Neural crest cell (in vitro differentiated cells): ENCODE data around the gene RRP7A. TPM values are rescaled to one million over a fixed set of nuclear protein-coding genes. Genes with fewer than 3 reads are reported as not detected.
"Not testable (repeated sequence)": the region's sequence is repeated elsewhere in the genome, so short reads cannot be mapped to it uniquely, and the experiment has no call there.

Experiments
- DNase-seq: peaks from one replicate; pipeline ENCODE4 v3.0.0; 2021; ENCODE audit warnings: low read depth, mixed read lengths, low spot score
- H3K27ac Mint-ChIP-seq: one replicate; pipeline ENCODE4 v1.8.0; 2021; ENCODE audit warnings: mild to moderate bottlenecking, mixed read lengths; ENCODE audit not compliant: unreplicated experiment
- H3K27me3 Mint-ChIP-seq: 2 replicates; pipeline ENCODE4 v1.8.0; 2021; ENCODE audit warnings: low read depth, mild to moderate bottlenecking, mixed read lengths
- H3K36me3 Mint-ChIP-seq: 2 replicates; pipeline ENCODE4 v1.8.0; 2021; ENCODE audit warnings: low read depth, mild to moderate bottlenecking, mixed read lengths
- H3K4me1 Mint-ChIP-seq: 2 replicates; pipeline ENCODE4 v1.8.0; 2021; ENCODE audit warnings: mixed read lengths
- H3K4me3 Mint-ChIP-seq: one replicate; pipeline ENCODE4 v1.8.0; 2021; ENCODE audit warnings: mild to moderate bottlenecking, mixed read lengths
- H3K9me3 Mint-ChIP-seq: 2 replicates; pipeline ENCODE4 v1.8.0; 2021; ENCODE audit warnings: mixed read lengths
- CTCF ChIP-seq: fragments of 200-600 bp; sonication (generic); conservative IDR thresholded peaks from 2 replicates; pipeline ENCODE4 v1.5.0; 2021; ENCODE audit warnings: antibody characterized with exemption, mild to moderate bottlenecking
- total RNA-seq: library from RNA; stranded (reverse); gene quantifications from 2 replicates; pipeline ENCODE4 v1.2.1, GENCODE V29; 2021

The RRP7A gene
- total RNA-seq, 1 donor from 2014 or later: 78.0 TPM

DNA sequence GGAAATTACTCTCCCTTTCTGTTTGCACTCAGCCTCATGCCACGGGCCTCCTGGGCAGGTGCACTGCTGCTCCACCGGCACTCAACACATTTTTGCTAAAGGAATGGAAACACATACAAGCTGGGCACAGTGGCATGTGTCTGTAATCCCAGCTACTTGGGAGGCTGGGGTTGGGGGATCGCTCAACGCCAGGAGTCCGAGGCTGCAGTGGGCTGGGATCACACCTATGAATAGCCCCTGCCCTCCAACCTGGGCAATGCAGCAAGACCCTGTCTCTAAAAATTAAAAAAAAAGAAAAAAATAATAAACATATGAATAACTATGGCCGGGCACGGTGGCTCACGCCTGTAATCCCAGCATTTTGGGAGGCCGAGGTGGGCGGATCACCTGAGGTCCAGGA is 30.6 kb downstream of the RRP7A start:
- no peak for DNase-seq
- Mint-ChIP-seq H3K27me3 (peaks cover 2% of the 10 kb centered on the region), H3K27ac (no peak overlapping the region), H3K4me1 (peaks cover 9% of the 10 kb centered on the region), H3K4me3 (no peak overlapping the region), H3K9me3 (no peaks in the 10 kb centered on the region), H3K36me3 (no peaks in the 10 kb centered on the region)
- no peak for TF ChIP-seq CTCF

GRCh38 chr22:42484506-42484905 is 35.1 kb downstream of the RRP7A start:
- H3K9me3 Mint-ChIP-seq: no peaks in the 10 kb centered on the region
- H3K36me3 Mint-ChIP-seq: no peaks in the 10 kb centered on the region
- TF ChIP-seq CTCF: no peak
- no peaks in the 10 kb centered on the region for H3K4me1 Mint-ChIP-seq
- DNase-seq: no peak
- H3K27me3 Mint-ChIP-seq: peaks cover 6% of the 10 kb centered on the region
- no peak overlapping the region for H3K4me3 Mint-ChIP-seq
- no peak overlapping the region for H3K27ac Mint-ChIP-seq

DNA sequence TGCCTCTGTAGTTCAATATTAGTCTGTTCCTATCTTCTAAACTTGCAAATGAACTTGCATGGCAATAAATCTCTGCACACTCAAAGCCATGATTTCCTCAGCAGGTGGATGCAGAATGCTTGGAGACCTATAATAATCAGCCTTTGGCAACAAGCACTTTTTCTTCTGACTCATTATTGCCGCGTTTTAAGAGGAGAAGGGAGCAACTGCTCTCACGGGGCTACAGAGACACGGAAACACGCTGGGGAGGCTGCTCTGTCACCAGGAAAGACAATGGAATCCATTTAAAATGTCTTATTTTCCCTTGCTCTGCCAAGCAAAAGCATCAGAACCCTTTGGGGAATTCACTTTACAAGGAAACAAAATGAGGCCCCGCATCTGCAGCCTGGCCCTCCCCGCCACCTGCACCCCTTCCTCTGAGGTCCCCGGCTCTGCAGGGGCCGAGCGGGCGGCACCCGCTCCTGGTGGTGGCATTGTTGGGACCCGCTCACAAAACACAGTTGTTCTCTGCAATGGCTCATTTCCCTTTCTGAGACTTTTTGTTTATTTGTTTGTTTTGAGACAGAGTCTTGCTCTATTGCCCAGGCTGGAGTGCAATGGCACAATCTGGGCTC is 35.9 kb downstream of the RRP7A start:
- H3K4me1 Mint-ChIP-seq, H3K36me3 Mint-ChIP-seq, H3K4me3 Mint-ChIP-seq, H3K9me3 Mint-ChIP-seq, H3K27me3 Mint-ChIP-seq, DNase-seq, H3K27ac Mint-ChIP-seq: not testable (repeated sequence)

GRCh38 chr22:42475122-42475521 is 44.5 kb downstream of the RRP7A start:
- no peak for DNase-seq
- Mint-ChIP-seq H3K36me3 (no peaks in the 10 kb centered on the region), H3K27me3 (peaks cover 16% of the 10 kb centered on the region), H3K9me3 (no peaks in the 10 kb centered on the region), H3K4me1 (no peaks in the 10 kb centered on the region), H3K27ac (no peak overlapping the region), H3K4me3 (no peak overlapping the region)
- no peak for TF ChIP-seq CTCF

GRCh38 chr22:42473484-42474193 is 46.0 kb downstream of the RRP7A start:
- no peak overlapping the region for H3K27ac Mint-ChIP-seq
- H3K4me3 Mint-ChIP-seq: no peak overlapping the region
- peak; percentile 13 for DNase-seq
- H3K36me3 Mint-ChIP-seq: no peaks in the 10 kb centered on the region
- H3K4me1 Mint-ChIP-seq: no peaks in the 10 kb centered on the region
- TF ChIP-seq CTCF: peak; percentile 79
- no peaks in the 10 kb centered on the region for H3K9me3 Mint-ChIP-seq
- H3K27me3 Mint-ChIP-seq: peaks cover 24% of the 10 kb centered on the region

DNA sequence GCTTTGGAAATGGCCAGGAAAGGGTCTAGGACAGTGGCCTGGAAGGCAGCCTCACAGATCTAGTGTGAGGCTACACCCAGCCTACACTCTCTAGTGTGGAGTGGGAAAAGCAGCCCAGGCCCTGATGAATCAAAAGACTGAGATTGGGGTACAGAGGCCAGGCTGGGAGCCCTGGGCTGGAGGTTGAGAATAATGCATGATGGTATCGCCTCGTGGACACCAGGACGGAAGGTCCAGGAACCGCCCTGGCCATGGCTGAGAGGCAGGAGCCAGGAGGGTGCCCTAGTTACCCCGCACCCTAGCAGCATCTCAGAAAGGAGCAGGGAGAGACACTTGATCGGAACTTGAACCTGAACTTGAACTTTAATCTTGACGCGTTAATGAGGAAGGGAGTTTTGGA is 46.9 kb downstream of the RRP7A start:
- H3K36me3 Mint-ChIP-seq: no peaks in the 10 kb centered on the region
- no peaks in the 10 kb centered on the region for H3K4me1 Mint-ChIP-seq
- no peak overlapping the region for H3K4me3 Mint-ChIP-seq
- no peaks in the 10 kb centered on the region for H3K9me3 Mint-ChIP-seq
- TF ChIP-seq CTCF: no peak
- no peak for DNase-seq
- H3K27ac Mint-ChIP-seq: no peak overlapping the region
- peaks cover 31% of the 10 kb centered on the region for H3K27me3 Mint-ChIP-seq
